Iris pigment epithelial cell (primary cell): ENCODE measurements around the gene KRT80.
A peak's percentile ranks its signal among the peaks of the same experiment; 100 is the strongest.

Experiments used
- DNase-seq: peaks from one replicate; pipeline ENCODE4 v3.0.0-alpha.2; 2011; ENCODE audit warnings: low read depth

Gene KRT80

GRCh38 chr12:52210925-52211650 lies 19.3 kb upstream of the KRT80 start:
- DNase-seq, result no peak

GRCh38 chr12:52210186-52210924 lies 18.5 kb upstream of the KRT80 start:
- DNase-seq, result peak; percentile 64

- no peak for DNase-seq
Measured at GRCh38 chr12:52209321-52209720, 17.5 kb upstream of the KRT80 start.

GRCh38 chr12:52208424-52209165 lies 16.8 kb upstream of the KRT80 start:
- no peak for DNase-seq

GRCh38 chr12:52207895-52208294 lies 16.1 kb upstream of the KRT80 start:
- no peak for DNase-seq

GRCh38 chr12:52207106-52207505 lies 15.3 kb upstream of the KRT80 start:
- DNase-seq, result no peak

GRCh38 chr12:52206304-52207040 lies 14.7 kb upstream of the KRT80 start:
- no peak for DNase-seq

GRCh38 chr12:52205612-52206303 lies 13.9 kb upstream of the KRT80 start:
- DNase-seq, result no peak

GRCh38 chr12:52204931-52205505 lies 13.2 kb upstream of the KRT80 start:
- DNase-seq, result no peak

- no peak for DNase-seq
Measured at GRCh38 chr12:52204095-52204930, 12.5 kb upstream of the KRT80 start.

- DNase-seq, result no peak
Measured at GRCh38 chr12:52203079-52203921, 11.5 kb upstream of the KRT80 start.

- DNase-seq, result no peak
Measured at GRCh38 chr12:52202361-52203078, 10.7 kb upstream of the KRT80 start.

GRCh38 chr12:52201451-52201839 lies 9.6 kb upstream of the KRT80 start:
- DNase-seq, result no peak

- no peak for DNase-seq
Measured at GRCh38 chr12:52200781-52201450, 9.1 kb upstream of the KRT80 start.

- no peak for DNase-seq
Measured at GRCh38 chr12:52200086-52200780, 8.4 kb upstream of the KRT80 start.

GRCh38 chr12:52199294-52199919 lies 7.6 kb upstream of the KRT80 start:
- DNase-seq, result no peak
